ENCODE results near the gene CAPN8. TPM values are rescaled to one million over a fixed set of nuclear protein-coding genes. Genes with fewer than 3 reads are reported as not detected.

The CAPN8 gene
- polyA plus RNA-seq, 1 of the 3 experiments (the other 2 are of a cell fraction), result not detected

GRCh38 chr1:223714421-223714724, 48.9 kb upstream of the CAPN8 start:
- peaks cover 80% of the 10 kb centered on the region for H3K79me2 ChIP-seq (ENCODE audit: insufficient read depth)
- H3K36me3 ChIP-seq (replicated peaks in 1 of 2; ENCODE audit: control insufficient read depth in 1 of 2, insufficient read depth in 2 of 2, low read length in 1 of 2), result peaks cover 16 to 18% of the 10 kb centered on the region in 2 experiments
- H3K9me3 ChIP-seq, result no peaks in the 10 kb centered on the region
- peak overlapping the region; percentile 96; the same call in 1 of the 2 replicates for H3K9ac ChIP-seq
- WGBS (ENCODE audit: low lambda C conversion rate), result 84% methylated on average over 2 of the region's 2 CpGs
- CTCF ChIA-PET, result interaction anchor here (4.8 kb wide), 1 partner anchor 33 kb away, joined by 110 read pairs; no protein-coding TSS in a partner anchor
- DNase-seq, result no peak
- peak overlapping the region; percentile 87 to 88; a peak in 3 of 4 replicates for H3K27ac ChIP-seq (ENCODE audit: low read depth in 2 of 2, low read length in 1 of 2)
- peak overlapping the region; percentile 92 for H3K4me2 ChIP-seq
- no peak for TF ChIP-seq POLR2AphosphoS5 (IDR thresholded peaks at IDR 0.05; ENCODE audit: low read depth, low read length)
- no peak for TF ChIP-seq GABPA (IDR thresholded peaks at IDR 0.05; ENCODE audit: low read depth)
- TF ChIP-seq NRF1 (IDR thresholded peaks at IDR 0.05; ENCODE audit: low read depth, low read length), result no peak
- TF ChIP-seq FOSL2 (IDR thresholded peaks at IDR 0.05; ENCODE audit: borderline replicate concordance, low read depth), result no peak
- no peak for TF ChIP-seq PBX3 (IDR thresholded peaks at IDR 0.05)
- TF ChIP-seq, protein P1, sequence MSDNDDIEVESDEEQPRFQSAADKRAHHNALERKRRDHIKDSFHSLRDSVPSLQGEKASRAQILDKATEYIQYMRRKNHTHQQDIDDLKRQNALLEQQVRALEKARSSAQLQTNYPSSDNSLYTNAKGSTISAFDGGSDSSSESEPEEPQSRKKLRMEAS (IDR thresholded peaks at IDR 0.05; ENCODE audit: low read depth), result no peak
- no peak for TF ChIP-seq RXRA (IDR thresholded peaks at IDR 0.05; ENCODE audit: borderline replicate concordance, low read depth)
- TF ChIP-seq YY1 (IDR thresholded peaks at IDR 0.05; ENCODE audit: low read depth), result no peak
- TF ChIP-seq SIN3A (IDR thresholded peaks at IDR 0.05; ENCODE audit: borderline replicate concordance, low read depth, low read length), result no peak
- peaks cover 48% of the 10 kb centered on the region for H4K20me1 ChIP-seq (ENCODE audit: insufficient read depth)
- peak overlapping the region in 1 of 2 experiments; percentile 83; a peak in 3 of 4 replicates for H3K4me3 ChIP-seq (ENCODE audit: low read depth in 2 of 2, low read length in 1 of 2)
- peaks cover 36 to 53% of the 10 kb centered on the region in 2 experiments for H3K4me1 ChIP-seq (ENCODE audit: control insufficient read depth in 1 of 2, insufficient read depth in 2 of 2, low read depth in 1 of 2, low read length in 1 of 2)
- H3F3A ChIP-seq (replicated peaks; ENCODE audit: insufficient read depth), result peaks cover 18% of the 10 kb centered on the region
- POLR2A ChIA-PET, result no interaction called here
- H3K9me2 ChIP-seq, result no peaks in the 10 kb centered on the region
- H3K27me3 ChIP-seq (ENCODE audit: insufficient read depth), result no peaks in the 10 kb centered on the region
- H2AFZ ChIP-seq (ENCODE audit: low read depth), result no peak overlapping the region

DNA sequence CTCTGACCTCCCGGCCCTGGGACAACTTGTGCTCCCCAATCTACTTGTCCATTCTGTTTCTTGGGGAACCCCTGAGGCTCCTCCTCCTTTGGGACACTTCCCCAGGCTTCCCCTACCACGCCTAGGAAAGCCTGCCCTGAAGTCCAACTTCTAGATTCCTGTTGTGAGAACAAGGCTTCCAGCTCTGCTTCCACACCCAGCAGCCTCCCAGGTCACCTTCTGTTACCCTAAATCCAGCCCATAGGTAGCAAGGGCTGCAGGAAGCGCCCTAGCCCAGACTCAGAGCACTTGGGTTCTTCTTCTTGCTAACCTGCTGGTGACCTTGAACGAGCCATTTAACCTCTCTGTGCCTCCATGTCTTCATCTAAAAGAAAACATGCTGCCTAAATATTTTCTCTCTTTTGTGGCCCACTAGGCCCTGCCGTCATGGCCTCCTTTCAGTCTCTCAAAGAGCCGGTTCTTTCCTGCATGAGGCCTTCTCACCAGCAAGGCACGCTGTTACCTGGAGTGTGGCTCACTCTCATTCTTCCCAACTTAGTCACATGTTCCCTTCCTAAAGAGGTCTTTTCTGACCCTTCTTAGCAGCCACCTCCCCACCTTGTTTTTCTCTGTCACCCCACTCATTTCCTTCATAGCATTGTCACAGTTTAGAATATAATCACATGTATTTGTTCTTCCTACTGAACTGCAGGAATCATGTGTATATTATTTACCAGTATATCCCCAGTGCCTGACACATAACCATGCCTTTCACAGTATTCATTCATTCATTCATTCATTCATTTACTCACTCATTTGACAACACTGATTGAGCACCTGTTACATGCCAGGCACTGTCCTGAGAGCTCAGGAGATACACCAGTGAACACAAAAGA, 48.3 kb upstream of the CAPN8 start:
- H3K4me2 ChIP-seq, result peak overlapping the region; percentile 92
- no peak for DNase-seq
- TF ChIP-seq YY1 (IDR thresholded peaks at IDR 0.05; ENCODE audit: low read depth), result no peak
- TF ChIP-seq RFX5 (IDR thresholded peaks at IDR 0.05; ENCODE audit: low read length), result no peak
- no peak for TF ChIP-seq IRF3 (IDR thresholded peaks at IDR 0.05; ENCODE audit: low read depth, low read length)
- TF ChIP-seq, protein P1 (IDR thresholded peaks at IDR 0.05; ENCODE audit: low read depth), result peak; percentile 41; the same call in 1 of the 2 replicates
- no peak for TF ChIP-seq MXI1 (IDR thresholded peaks at IDR 0.05; ENCODE audit: low read depth, low read length)
- CTCF ChIA-PET, result interaction anchor here (1.9 to 4.8 kb wide), 3 partner anchors 15 to 49 kb away, joined by 7 to 110 read pairs (median 13); no protein-coding TSS in a partner anchor
- H3K27me3 ChIP-seq (ENCODE audit: insufficient read depth), result no peaks in the 10 kb centered on the region
- peak overlapping the region; percentile 72 to 83 for H3K4me3 ChIP-seq (ENCODE audit: low read depth in 2 of 2, low read length in 1 of 2)
- peaks cover 23% of the 10 kb centered on the region for H3F3A ChIP-seq (replicated peaks; ENCODE audit: insufficient read depth)
- peaks cover 36 to 56% of the 10 kb centered on the region in 2 experiments for H3K4me1 ChIP-seq (ENCODE audit: control insufficient read depth in 1 of 2, insufficient read depth in 2 of 2, low read depth in 1 of 2, low read length in 1 of 2)
- H3K79me2 ChIP-seq (ENCODE audit: insufficient read depth), result peaks cover 74% of the 10 kb centered on the region
- H3K9ac ChIP-seq, result peak overlapping the region; percentile 96
- H4K20me1 ChIP-seq (ENCODE audit: insufficient read depth), result peaks cover 47% of the 10 kb centered on the region
- H3K27ac ChIP-seq (ENCODE audit: low read depth in 2 of 2, low read length in 1 of 2), result peak overlapping the region; percentile 87 to 88; a peak in 3 of 4 replicates
- peaks cover 12 to 15% of the 10 kb centered on the region in 2 experiments for H3K36me3 ChIP-seq (replicated peaks in 1 of 2; ENCODE audit: control insufficient read depth in 1 of 2, insufficient read depth in 2 of 2, low read length in 1 of 2)
- WGBS (ENCODE audit: low lambda C conversion rate), result 43% methylated on average over 7 of the region's 7 CpGs
- H3K9me2 ChIP-seq, result no peaks in the 10 kb centered on the region
- H2AFZ ChIP-seq (ENCODE audit: low read depth), result no peak overlapping the region
- H3K9me3 ChIP-seq, result no peaks in the 10 kb centered on the region
- POLR2A ChIA-PET, result interaction anchor here (0.7 kb wide), 1 partner anchor 38 kb away, joined by 3 read pairs; no protein-coding TSS in a partner anchor

Data from SK-N-SH (cell line).